ENCODE results near the gene CHID1.

Gene CHID1

GRCh38 chr11:925496-926301, 15.1 kb upstream of the CHID1 start, which contains the start of gene AP2A2:
AP2A2 (plus strand) TSS chr11:925870; CDS start chr11:926022, 152 bp downstream.
- H3K4me3 ChIP-seq (ENCODE audit: low read depth, low read length) = peak within 1 kb of the TSS; percentile 75
- TF ChIP-seq CTCF (IDR thresholded peaks at IDR 0.05; ENCODE audit: borderline replicate concordance, insufficient read depth, low read depth, low read length) = peak; percentile 86

- H3K4me3 ChIP-seq (ENCODE audit: low read depth, low read length) = peak overlapping the region; percentile 51
- no peak for TF ChIP-seq CTCF (IDR thresholded peaks at IDR 0.05; ENCODE audit: borderline replicate concordance, insufficient read depth, low read depth, low read length)
Measured at GRCh38 chr11:925158-925495, 14.5 kb upstream of the CHID1 start.

- no peak for TF ChIP-seq CTCF (IDR thresholded peaks at IDR 0.05; ENCODE audit: borderline replicate concordance, insufficient read depth, low read depth, low read length)
- no peak overlapping the region for H3K4me3 ChIP-seq (ENCODE audit: low read depth, low read length)
Measured at GRCh38 chr11:924406-925157, 14.0 kb upstream of the CHID1 start.

- H3K4me3 ChIP-seq (ENCODE audit: low read depth, low read length) = no peak overlapping the region
- TF ChIP-seq CTCF (IDR thresholded peaks at IDR 0.05; ENCODE audit: borderline replicate concordance, insufficient read depth, low read depth, low read length) = no peak
Measured at GRCh38 chr11:923691-924405, 13.2 kb upstream of the CHID1 start.

GRCh38 chr11:921921-922678, 11.5 kb upstream of the CHID1 start:
- TF ChIP-seq CTCF (IDR thresholded peaks at IDR 0.05; ENCODE audit: borderline replicate concordance, insufficient read depth, low read depth, low read length) = no peak
- no peak overlapping the region for H3K4me3 ChIP-seq (ENCODE audit: low read depth, low read length)

- no peak overlapping the region for H3K4me3 ChIP-seq (ENCODE audit: low read depth, low read length)
- no peak for TF ChIP-seq CTCF (IDR thresholded peaks at IDR 0.05; ENCODE audit: borderline replicate concordance, insufficient read depth, low read depth, low read length)
Measured at GRCh38 chr11:917426-917825, 6.8 kb upstream of the CHID1 start.
